ENCODE data around the gene GGT6. TPM values are rescaled to one million over a fixed set of nuclear protein-coding genes. Genes with fewer than 3 reads are reported as not detected.

The GGT6 gene
- polyA plus RNA-seq, 1 donor (not counting 4 experiments of a cell fraction or from before 2014, with no cell fraction given): 0.93 TPM

- Histone ChIP-seq H3K79me2 (ENCODE audit: control insufficient read depth, insufficient read depth, low read length) (no peaks in the 10 kb centered on the region), H3K27me3 (ENCODE audit: control insufficient read depth, extremely low read depth, insufficient read depth, low read length) (no peaks in the 10 kb centered on the region), H3K27ac (ENCODE audit: control insufficient read depth, insufficient read depth, low read length) (no peak overlapping the region), H3K36me3 (ENCODE audit: control insufficient read depth in 2 of 2, extremely low read depth in 1 of 2, insufficient read depth in 2 of 2, low read length in 2 of 2) (peaks cover 42 to 47% of the 10 kb centered on the region in 2 experiments), H4K20me1 (ENCODE audit: control insufficient read depth, extremely low read depth, insufficient read depth, low read length) (peaks cover 19% of the 10 kb centered on the region), H3K4me3 (ENCODE audit: control insufficient read depth in 2 of 3, extremely low read depth in 1 of 3, insufficient read depth in 2 of 3, low read depth in 1 of 3, low read length in 3 of 3) (no peak overlapping the region), H3K9me1 (ENCODE audit: control insufficient read depth, extremely low read depth, insufficient read depth, low read length) (no peaks in the 10 kb centered on the region), H3K4me1 (ENCODE audit: control insufficient read depth, extremely low read depth, insufficient read depth, low read length) (peaks cover 7% of the 10 kb centered on the region), H3K4me2 (ENCODE audit: control insufficient read depth, extremely low read depth, insufficient read depth, low read depth, low read length) (no peak overlapping the region), H3K9me3 (ENCODE audit: control insufficient read depth, low read depth, low read length) (no peaks in the 10 kb centered on the region), H3K9ac (ENCODE audit: control insufficient read depth, extremely low read depth, insufficient read depth, low read length) (no peak overlapping the region), H2AFZ (ENCODE audit: control insufficient read depth, low read length) (no peak overlapping the region)
- TF ChIP-seq CTCF (optimal IDR thresholded peaks at IDR 0.05 in 1 of 3, IDR thresholded peaks at IDR 0.05 in 1 of 3, conservative IDR thresholded peaks at IDR 0.05 in 1 of 3; ENCODE audit: extremely low read depth in 1 of 3, insufficient read depth in 2 of 3, low read length in 3 of 3) (peak in 1 of 3 experiments; percentile 22), EZH2 (IDR thresholded peaks at IDR 0.05; ENCODE audit: low read length) (no peak)
- FAIRE-seq: no peak
- no peak for DNase-seq (ENCODE audit: low read depth, low spot score)
- dilution Hi-C loops (cut with MboI; ENCODE audit: extremely low pct_ligation_motif_present, low sequenced_read_pairs): no loop called here
Observed at GRCh38 chr17:4540224-4540651, 20.1 kb downstream of the GGT6 start.

GRCh38 chr17:4539576-4540223 lies 20.7 kb downstream of the GGT6 start:
- no peaks in the 10 kb centered on the region for H3K79me2 ChIP-seq (ENCODE audit: control insufficient read depth, insufficient read depth, low read length)
- no peaks in the 10 kb centered on the region for H3K9me3 ChIP-seq (ENCODE audit: control insufficient read depth, low read depth, low read length)
- H3K9me1 ChIP-seq (ENCODE audit: control insufficient read depth, extremely low read depth, insufficient read depth, low read length): no peaks in the 10 kb centered on the region
- FAIRE-seq: no peak
- TF ChIP-seq CTCF (optimal IDR thresholded peaks at IDR 0.05 in 1 of 3, IDR thresholded peaks at IDR 0.05 in 1 of 3, conservative IDR thresholded peaks at IDR 0.05 in 1 of 3; ENCODE audit: extremely low read depth in 1 of 3, insufficient read depth in 2 of 3, low read length in 3 of 3) (no peak), EZH2 (IDR thresholded peaks at IDR 0.05; ENCODE audit: low read length) (no peak)
- H3K36me3 ChIP-seq (ENCODE audit: control insufficient read depth in 2 of 2, extremely low read depth in 1 of 2, insufficient read depth in 2 of 2, low read length in 2 of 2): peaks cover 42 to 45% of the 10 kb centered on the region in 2 experiments
- no peak overlapping the region for H2AFZ ChIP-seq (ENCODE audit: control insufficient read depth, low read length)
- no peak overlapping the region for H3K27ac ChIP-seq (ENCODE audit: control insufficient read depth, insufficient read depth, low read length)
- H3K4me3 ChIP-seq (ENCODE audit: control insufficient read depth in 2 of 3, extremely low read depth in 1 of 3, insufficient read depth in 2 of 3, low read depth in 1 of 3, low read length in 3 of 3): no peak overlapping the region
- peaks cover 7% of the 10 kb centered on the region for H3K4me1 ChIP-seq (ENCODE audit: control insufficient read depth, extremely low read depth, insufficient read depth, low read length)
- H3K27me3 ChIP-seq (ENCODE audit: control insufficient read depth, extremely low read depth, insufficient read depth, low read length): no peaks in the 10 kb centered on the region
- DNase-seq (ENCODE audit: low read depth, low spot score): no peak
- H3K4me2 ChIP-seq (ENCODE audit: control insufficient read depth, extremely low read depth, insufficient read depth, low read depth, low read length): no peak overlapping the region
- peaks cover 19% of the 10 kb centered on the region for H4K20me1 ChIP-seq (ENCODE audit: control insufficient read depth, extremely low read depth, insufficient read depth, low read length)
- no peak overlapping the region for H3K9ac ChIP-seq (ENCODE audit: control insufficient read depth, extremely low read depth, insufficient read depth, low read length)
- dilution Hi-C loops (cut with MboI; ENCODE audit: extremely low pct_ligation_motif_present, low sequenced_read_pairs): no loop called here

Measured in keratinocyte (primary cell).